Esophagus muscularis mucosa (tissue), 4 donors: ENCODE results near the gene NUPR1.

Experiments
- EP300 ChIP-seq: sonication (generic); formaldehyde crosslinking; IDR thresholded peaks from one replicate; pipeline ENCODE4 v1.6.1; 2017; ENCODE audit warnings: antibody characterized with exemption
- POLR2A ChIP-seq: fragments of 450-650 bp; IDR thresholded peaks from one replicate; pipeline ENCODE4 v1.6.1; 2017; ENCODE audit warnings: antibody characterized with exemption, moderate library complexity, mild to moderate bottlenecking, low read depth
- TF ChIP-seq, protein P1 (sequence below), 3 experiments: fragments of 200-600 bp in 2 of 3; fragments of 450-650 bp in 1 of 3; sonication (generic) in 2 of 3; IDR thresholded peaks; one replicate each; pipeline ENCODE4 v1.5.1; 2017 to 2019; ENCODE audit warnings: antibody characterized with exemption in 3 of 3, mild to moderate bottlenecking in 2 of 3, moderate library complexity in 1 of 3

DNA sequence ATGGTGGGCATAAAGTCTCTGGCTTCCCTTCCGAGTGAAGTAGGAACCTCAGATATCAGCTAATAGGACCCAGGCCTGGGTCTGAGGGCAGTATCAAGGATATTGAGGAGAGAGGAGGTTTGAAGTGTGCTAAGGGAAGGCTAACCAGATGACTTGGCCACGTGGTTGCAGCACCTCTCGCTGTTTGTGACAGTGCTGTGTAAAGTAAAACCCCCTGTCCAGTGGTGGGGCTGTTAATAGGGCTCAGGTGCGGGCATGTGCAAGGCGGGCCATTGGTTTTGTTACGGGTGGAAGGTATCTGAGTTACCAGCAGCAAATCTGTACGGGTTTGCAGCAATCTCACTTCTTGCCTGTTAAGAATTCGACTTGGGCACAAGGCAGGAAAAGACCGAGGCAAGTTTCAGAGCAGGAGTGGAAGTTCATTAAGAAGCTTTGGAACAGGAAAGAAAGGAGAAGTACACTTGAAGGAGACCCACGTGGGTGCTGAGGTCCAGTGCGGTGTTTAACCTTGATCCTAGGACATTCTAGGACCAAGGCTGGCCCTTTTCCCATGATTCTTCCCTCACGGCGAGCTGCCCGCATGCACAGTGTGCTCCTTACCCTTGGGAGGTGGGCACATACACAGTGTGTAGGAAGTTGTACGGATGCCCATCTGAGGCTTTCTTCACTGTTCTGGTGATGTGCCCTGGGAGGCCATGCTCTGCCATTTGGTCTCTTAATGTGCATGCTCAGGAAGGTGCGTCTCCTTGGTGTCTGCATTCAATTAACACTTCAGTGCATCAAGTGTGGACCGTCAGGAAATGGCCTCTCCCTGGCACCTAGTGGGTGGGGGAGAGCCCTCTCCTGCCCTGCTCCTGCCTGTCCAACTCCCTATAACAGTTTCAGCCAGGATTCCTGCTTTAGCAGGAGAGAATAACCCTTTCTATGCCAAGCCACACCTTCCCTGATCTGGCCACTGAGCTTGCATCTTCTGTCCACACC lies 35.3 kb upstream of the NUPR1 start:
- TF ChIP-seq, protein P1, sequence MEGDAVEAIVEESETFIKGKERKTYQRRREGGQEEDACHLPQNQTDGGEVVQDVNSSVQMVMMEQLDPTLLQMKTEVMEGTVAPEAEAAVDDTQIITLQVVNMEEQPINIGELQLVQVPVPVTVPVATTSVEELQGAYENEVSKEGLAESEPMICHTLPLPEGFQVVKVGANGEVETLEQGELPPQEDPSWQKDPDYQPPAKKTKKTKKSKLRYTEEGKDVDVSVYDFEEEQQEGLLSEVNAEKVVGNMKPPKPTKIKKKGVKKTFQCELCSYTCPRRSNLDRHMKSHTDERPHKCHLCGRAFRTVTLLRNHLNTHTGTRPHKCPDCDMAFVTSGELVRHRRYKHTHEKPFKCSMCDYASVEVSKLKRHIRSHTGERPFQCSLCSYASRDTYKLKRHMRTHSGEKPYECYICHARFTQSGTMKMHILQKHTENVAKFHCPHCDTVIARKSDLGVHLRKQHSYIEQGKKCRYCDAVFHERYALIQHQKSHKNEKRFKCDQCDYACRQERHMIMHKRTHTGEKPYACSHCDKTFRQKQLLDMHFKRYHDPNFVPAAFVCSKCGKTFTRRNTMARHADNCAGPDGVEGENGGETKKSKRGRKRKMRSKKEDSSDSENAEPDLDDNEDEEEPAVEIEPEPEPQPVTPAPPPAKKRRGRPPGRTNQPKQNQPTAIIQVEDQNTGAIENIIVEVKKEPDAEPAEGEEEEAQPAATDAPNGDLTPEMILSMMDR (IDR thresholded peaks at IDR 0.05), result no peak
- no peak for TF ChIP-seq POLR2A
- no peak for TF ChIP-seq EP300
